UCSD-AML1 (cell line): ENCODE measurements around the gene KBTBD3.
"Not testable (repeated sequence)": the region's sequence is repeated elsewhere in the genome, so short reads cannot be mapped to it uniquely, and the experiment has no call there.

Experiments used
- DNase-seq: peaks from one replicate; lab custom pipeline; 2025; ENCODE audit not compliant: unreplicated experiment; lab: John Stamatoyannopoulos, UW

KBTBD3 gene

DNA sequence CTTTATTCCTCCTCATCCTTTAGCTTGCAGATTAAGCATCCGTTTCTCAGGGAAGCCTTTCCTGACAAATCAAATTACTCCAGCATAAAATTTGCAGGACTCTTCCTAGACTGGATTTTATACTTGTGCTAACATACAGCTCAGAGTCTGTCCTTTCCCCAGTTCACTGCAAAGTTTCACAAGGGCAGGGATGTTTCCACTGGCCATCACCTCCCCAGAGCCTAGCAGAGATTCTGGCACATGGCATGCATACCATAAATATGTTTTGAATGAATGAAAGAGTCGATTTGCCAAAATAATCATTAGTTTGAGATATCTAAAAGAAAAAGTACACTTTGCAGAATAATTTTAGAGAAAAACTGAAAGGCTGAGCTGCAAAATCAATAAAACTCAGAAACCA lies 65.7 kb downstream of the KBTBD3 start:
- no peak for DNase-seq

DNA sequence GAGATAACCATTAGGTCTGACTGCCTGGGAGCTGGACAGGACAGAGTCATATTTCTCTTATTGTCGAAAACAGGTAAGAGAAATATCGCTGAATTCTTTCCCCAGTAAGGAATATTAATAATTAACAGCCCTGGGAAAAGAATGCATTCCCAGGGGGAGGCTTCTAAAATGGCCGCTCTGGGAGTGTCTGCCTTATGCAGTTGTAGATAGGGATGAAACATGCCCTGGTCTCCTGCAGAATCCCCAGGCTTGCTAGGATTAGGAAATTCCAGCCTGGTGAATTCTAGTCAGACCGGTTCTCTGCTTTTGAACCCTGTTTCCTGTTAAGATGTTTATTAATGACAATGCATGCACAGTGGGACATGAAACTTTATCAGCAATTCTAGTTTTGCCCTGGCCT lies 74.1 kb downstream of the KBTBD3 start:
- DNase-seq = not testable (repeated sequence)

DNA sequence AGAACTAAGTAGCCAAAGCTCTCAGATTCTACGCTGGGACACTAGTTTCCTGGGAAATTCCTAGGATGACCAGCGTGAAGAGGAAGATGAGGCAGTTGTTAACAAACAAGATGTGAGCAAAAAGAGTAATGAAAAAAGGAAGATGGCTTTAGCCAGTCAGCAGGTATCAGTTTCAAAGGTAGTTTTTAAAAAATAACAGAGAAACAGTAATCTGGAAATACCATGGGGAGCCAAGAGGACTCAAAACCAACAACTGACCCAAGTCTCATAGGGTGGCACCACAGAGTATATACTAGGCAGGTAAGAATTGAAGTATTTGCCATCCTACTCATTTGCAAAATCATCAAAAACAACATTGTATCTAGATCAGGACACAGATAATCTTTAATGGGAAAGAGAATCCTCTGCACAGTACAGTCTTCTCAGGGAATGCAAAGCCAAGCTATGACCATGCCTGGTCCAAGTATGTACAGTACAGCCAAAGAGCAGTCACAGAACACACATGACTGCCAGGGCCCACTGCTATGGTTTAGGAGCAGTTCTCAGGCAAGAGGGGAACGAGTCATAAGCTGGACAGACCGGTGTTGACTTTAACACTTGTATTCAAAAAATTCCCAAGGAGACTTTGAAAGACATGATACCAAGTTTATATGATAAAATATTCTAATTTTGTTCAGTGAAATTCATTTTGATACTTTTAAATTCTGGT lies 75.7 kb downstream of the KBTBD3 start:
- DNase-seq = no peak
